Measurements from ENCODE around the gene MESP2. TPM values are rescaled to one million over a fixed set of nuclear protein-coding genes. Genes with fewer than 3 reads are reported as not detected.
"Not testable (repeated sequence)": the region's sequence is repeated elsewhere in the genome, so short reads cannot be mapped to it uniquely, and the experiment has no call there.

MESP2 gene
- total and polyA plus RNA-seq, 2 donors from 2014 or later, result 0.24 to 0.47 TPM

DNA sequence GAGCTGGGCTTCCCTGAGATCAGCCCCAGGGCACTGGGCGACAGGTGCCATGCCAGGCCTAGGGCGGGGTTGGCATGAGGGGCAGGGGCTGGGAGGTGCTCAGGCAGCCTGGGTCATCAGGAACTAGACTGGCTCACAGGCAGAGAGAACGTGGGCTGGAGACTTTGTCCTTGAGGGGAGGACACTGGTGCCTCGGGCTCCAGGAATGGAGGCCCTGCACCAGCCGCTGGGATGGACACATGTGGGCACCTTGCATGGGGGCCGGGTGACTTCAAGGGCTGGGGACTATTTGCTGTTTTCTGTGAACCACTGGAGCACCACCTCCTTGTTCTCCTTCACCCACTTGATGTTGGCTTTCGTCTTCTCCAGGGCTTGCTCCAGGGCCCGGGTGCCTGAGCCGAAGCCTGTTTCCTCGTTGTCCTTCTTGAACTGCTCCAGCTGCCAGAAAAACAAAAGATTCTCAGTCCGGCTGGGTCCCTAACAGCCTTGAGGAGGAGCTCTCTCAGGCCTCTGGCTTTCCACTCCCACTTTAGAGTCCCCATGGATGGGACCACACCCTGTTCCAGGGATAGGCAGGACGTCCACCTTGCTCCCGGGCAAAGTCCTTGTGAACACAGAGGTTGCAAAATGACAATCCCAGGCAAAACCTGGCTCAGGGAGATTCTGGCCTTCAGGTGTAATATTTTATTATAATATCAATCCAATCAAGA lies 9.1 kb downstream of the MESP2 start:
- no peak overlapping the region for H3K4me3 ChIP-seq (ENCODE audit: low read length in 3 of 3)
- DNase-seq, result peak in 2 of 5 donors; percentile 28 to 54
- TF ChIP-seq, protein P1, sequence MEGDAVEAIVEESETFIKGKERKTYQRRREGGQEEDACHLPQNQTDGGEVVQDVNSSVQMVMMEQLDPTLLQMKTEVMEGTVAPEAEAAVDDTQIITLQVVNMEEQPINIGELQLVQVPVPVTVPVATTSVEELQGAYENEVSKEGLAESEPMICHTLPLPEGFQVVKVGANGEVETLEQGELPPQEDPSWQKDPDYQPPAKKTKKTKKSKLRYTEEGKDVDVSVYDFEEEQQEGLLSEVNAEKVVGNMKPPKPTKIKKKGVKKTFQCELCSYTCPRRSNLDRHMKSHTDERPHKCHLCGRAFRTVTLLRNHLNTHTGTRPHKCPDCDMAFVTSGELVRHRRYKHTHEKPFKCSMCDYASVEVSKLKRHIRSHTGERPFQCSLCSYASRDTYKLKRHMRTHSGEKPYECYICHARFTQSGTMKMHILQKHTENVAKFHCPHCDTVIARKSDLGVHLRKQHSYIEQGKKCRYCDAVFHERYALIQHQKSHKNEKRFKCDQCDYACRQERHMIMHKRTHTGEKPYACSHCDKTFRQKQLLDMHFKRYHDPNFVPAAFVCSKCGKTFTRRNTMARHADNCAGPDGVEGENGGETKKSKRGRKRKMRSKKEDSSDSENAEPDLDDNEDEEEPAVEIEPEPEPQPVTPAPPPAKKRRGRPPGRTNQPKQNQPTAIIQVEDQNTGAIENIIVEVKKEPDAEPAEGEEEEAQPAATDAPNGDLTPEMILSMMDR (IDR thresholded peaks at IDR 0.05; ENCODE audit: borderline replicate concordance, extremely low read depth, insufficient read depth), result no peak
- no peak overlapping the region for H3K27ac ChIP-seq (ENCODE audit: low read depth in 2 of 2, low read length in 2 of 2)
- H3K36me3 ChIP-seq (ENCODE audit: control insufficient read depth in 2 of 3, insufficient read depth in 3 of 3, low read length in 3 of 3), result peaks cover 0 to 6% (median 2%) of the 10 kb centered on the region in 3 donors
- H3K4me1 ChIP-seq (ENCODE audit: control insufficient read depth in 2 of 3, insufficient read depth in 2 of 3, low read depth in 1 of 3, low read length in 3 of 3), result no peaks in the 10 kb centered on the region
- H3K9me3 ChIP-seq (ENCODE audit: control insufficient read depth in 2 of 3, insufficient read depth in 1 of 3, low read length in 3 of 3), result no peaks in the 10 kb centered on the region
- intact Hi-C loops (cut with DNase I), result no loop called here
- FAIRE-seq, result no peak
- H3K27me3 ChIP-seq (ENCODE audit: control insufficient read depth, insufficient read depth, low read length), result no peaks in the 10 kb centered on the region
- H3K9ac ChIP-seq (ENCODE audit: low read length in 3 of 3), result no peak overlapping the region

DNA sequence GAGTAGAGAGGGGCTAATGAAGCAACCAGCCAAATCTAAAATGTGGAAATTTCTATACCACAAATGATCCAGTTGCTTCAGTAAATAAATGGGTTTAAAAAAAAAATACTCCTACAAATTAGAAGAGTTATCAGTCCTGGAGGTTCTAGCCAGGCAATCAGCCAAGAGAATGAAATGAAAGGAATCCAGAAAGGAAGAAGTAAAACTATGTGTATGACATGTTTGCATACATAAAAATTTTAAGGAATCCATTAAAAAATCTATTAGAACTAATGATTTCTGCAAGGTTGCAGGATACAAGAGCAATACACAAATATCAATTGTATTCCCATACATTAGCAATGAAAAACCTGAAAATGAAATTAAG lies 9.6 kb downstream of the MESP2 start:
- Histone ChIP-seq H3K36me3 (ENCODE audit: control insufficient read depth in 2 of 3, insufficient read depth in 3 of 3, low read length in 3 of 3) (peaks cover 0 to 11% (median 2%) of the 10 kb centered on the region in 3 donors), H3K4me1 (ENCODE audit: control insufficient read depth in 2 of 3, insufficient read depth in 2 of 3, low read depth in 1 of 3, low read length in 3 of 3) (no peaks in the 10 kb centered on the region), H3K4me3 (ENCODE audit: low read length in 3 of 3) (no peak overlapping the region), H3K9me3 (ENCODE audit: control insufficient read depth in 2 of 3, insufficient read depth in 1 of 3, low read length in 3 of 3) (no peaks in the 10 kb centered on the region), H3K27me3 (ENCODE audit: control insufficient read depth, insufficient read depth, low read length) (no peaks in the 10 kb centered on the region), H3K9ac (ENCODE audit: low read length in 3 of 3) (no peak overlapping the region), H3K27ac (ENCODE audit: low read depth in 2 of 2, low read length in 2 of 2) (no peak overlapping the region)
- DNase-seq, result no peak
- TF ChIP-seq, protein P1 (IDR thresholded peaks at IDR 0.05; ENCODE audit: borderline replicate concordance, extremely low read depth, insufficient read depth), result no peak
- no peak for FAIRE-seq
- intact Hi-C loops (cut with DNase I), result no loop called here

DNA sequence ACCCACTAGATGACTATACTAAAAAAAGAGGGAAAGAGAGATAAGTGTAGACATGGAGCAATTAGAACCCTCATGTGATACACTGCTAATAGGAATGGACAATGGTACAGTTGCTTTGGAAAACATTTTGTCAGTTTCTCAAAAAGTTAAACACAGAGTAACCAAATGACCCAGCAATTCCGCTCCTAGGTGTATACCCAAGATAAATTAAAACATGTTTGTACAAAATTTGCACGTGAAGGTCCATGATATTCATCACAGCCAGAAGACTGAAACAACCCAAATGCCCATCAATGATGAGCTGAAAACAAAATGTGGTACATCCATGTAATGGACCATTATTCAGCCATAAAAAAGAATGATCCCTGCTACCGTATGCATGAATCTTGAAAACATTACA lies 11.8 kb downstream of the MESP2 start:
- Histone ChIP-seq H3K36me3 (ENCODE audit: control insufficient read depth in 2 of 3, insufficient read depth in 3 of 3, low read length in 3 of 3) (peaks cover 0 to 24% (median 2%) of the 10 kb centered on the region in 3 donors), H3K4me1 (ENCODE audit: control insufficient read depth in 2 of 3, insufficient read depth in 2 of 3, low read depth in 1 of 3, low read length in 3 of 3) (no peaks in the 10 kb centered on the region), H3K9ac (ENCODE audit: low read length in 3 of 3) (no peak overlapping the region), H3K27me3 (ENCODE audit: control insufficient read depth, insufficient read depth, low read length) (no peaks in the 10 kb centered on the region), H3K27ac (ENCODE audit: low read depth in 2 of 2, low read length in 2 of 2) (no peak overlapping the region), H3K4me3 (ENCODE audit: low read length in 3 of 3) (no peak overlapping the region), H3K9me3 (ENCODE audit: control insufficient read depth in 2 of 3, insufficient read depth in 1 of 3, low read length in 3 of 3) (no peaks in the 10 kb centered on the region)
- DNase-seq (no peak), FAIRE-seq (no peak)
- intact Hi-C loops (cut with DNase I), result no loop called here
- TF ChIP-seq, protein P1 (IDR thresholded peaks at IDR 0.05; ENCODE audit: borderline replicate concordance, extremely low read depth, insufficient read depth), result no peak

DNA sequence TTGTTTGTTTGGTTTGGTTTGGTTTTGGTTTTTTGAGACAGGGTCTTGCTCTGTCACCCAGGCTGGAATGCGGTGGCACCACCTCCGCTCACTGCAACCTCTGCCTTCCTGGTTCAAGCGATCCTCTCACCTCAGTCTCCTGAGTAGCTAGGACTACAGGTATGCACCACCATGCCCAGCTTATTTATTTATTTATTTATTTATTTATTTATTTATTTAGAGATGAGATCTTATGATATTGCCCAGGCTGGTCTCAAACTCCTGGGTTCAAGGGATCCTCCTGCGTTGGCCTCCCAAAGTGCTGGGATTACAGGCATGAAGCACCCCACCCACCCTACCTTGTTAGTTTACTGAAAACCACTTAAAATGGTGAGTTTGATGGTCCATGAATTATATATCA lies 12.5 kb downstream of the MESP2 start:
- intact Hi-C loops (cut with DNase I); FAIRE-seq; H3K4me3 ChIP-seq (ENCODE audit: low read length in 3 of 3); H3K27ac ChIP-seq (ENCODE audit: low read depth in 2 of 2, low read length in 2 of 2); DNase-seq; H3K27me3 ChIP-seq (ENCODE audit: control insufficient read depth, insufficient read depth, low read length); H3K9me3 ChIP-seq (ENCODE audit: control insufficient read depth in 2 of 3, insufficient read depth in 1 of 3, low read length in 3 of 3); H3K9ac ChIP-seq (ENCODE audit: low read length in 3 of 3); H3K4me1 ChIP-seq (ENCODE audit: control insufficient read depth in 2 of 3, insufficient read depth in 2 of 3, low read depth in 1 of 3, low read length in 3 of 3): not testable (repeated sequence)
- peaks cover 0 to 25% (median 2%) of the 10 kb centered on the region in 3 donors for H3K36me3 ChIP-seq (ENCODE audit: control insufficient read depth in 2 of 3, insufficient read depth in 3 of 3, low read length in 3 of 3)
